ENCODE measurements around the gene LSAMP. TPM values are rescaled to one million over a fixed set of nuclear protein-coding genes. Genes with fewer than 3 reads are reported as not detected.

LSAMP gene
- total and polyA plus RNA-seq, 2 of the 13 experiments (the other 11 are each of a cell fraction or from before 2014, with no cell fraction given): not detected

GRCh38 chr3:115830764-115831395 lies 614.4 kb downstream of the LSAMP start:
- POLR2A ChIA-PET: no interaction called here
- peaks cover 9% of the 10 kb centered on the region; the same call in 1 of the 2 replicates for H3K4me1 ChIP-seq (ENCODE audit: insufficient read depth, low read length)
- no peak overlapping the region for H3K4me3 ChIP-seq (replicated peaks in 1 of 3; ENCODE audit: insufficient read depth in 1 of 3, low read depth in 2 of 3, low read length in 3 of 3)
- TF ChIP-seq ZNF720 (CRISPR knock-in tag; IDR thresholded peaks at IDR 0.05) (no peak), BRCA1 (CRISPR knock-in tag; IDR thresholded peaks at IDR 0.05) (no peak), POLR2AphosphoS2 (IDR thresholded peaks at IDR 0.05; ENCODE audit: low read depth, low read length) (no peak), ZBTB1 (CRISPR knock-in tag; IDR thresholded peaks at IDR 0.05; ENCODE audit: borderline replicate concordance) (no peak), RBFOX2 (IDR thresholded peaks at IDR 0.05; ENCODE audit: low read depth, low read length) (no peak), ZNF614 (CRISPR knock-in tag; IDR thresholded peaks at IDR 0.05; ENCODE audit: borderline replicate concordance) (no peak), ZNF75D (CRISPR knock-in tag; IDR thresholded peaks at IDR 0.05; ENCODE audit: borderline replicate concordance) (no peak), ZNF121 (CRISPR knock-in tag; IDR thresholded peaks at IDR 0.05) (no peak), ZNF251 (CRISPR knock-in tag; IDR thresholded peaks at IDR 0.05) (no peak), PHF20 (CRISPR knock-in tag; IDR thresholded peaks at IDR 0.05) (no peak), IRF2 (CRISPR knock-in tag; IDR thresholded peaks at IDR 0.05) (no peak), ZNF10 (CRISPR knock-in tag; IDR thresholded peaks at IDR 0.05; ENCODE audit: borderline replicate concordance, low read depth) (no peak), MAX (IDR thresholded peaks at IDR 0.05) (no peak)
- H3K9me3 ChIP-seq (ENCODE audit: low read length): no peaks in the 10 kb centered on the region
- WGBS (ENCODE audit: low lambda C conversion rate): 80% methylated on average over 6 of the region's 6 CpGs
- no peaks in the 10 kb centered on the region for H3K36me3 ChIP-seq (replicated peaks in 1 of 2; ENCODE audit: control insufficient read depth in 1 of 2, insufficient read depth in 2 of 2, low read length in 2 of 2)
- no peak for FAIRE-seq
- H3K27me3 ChIP-seq (ENCODE audit: control insufficient read depth in 1 of 2, insufficient read depth in 2 of 2, low read length in 2 of 2): no peaks in the 10 kb centered on the region
- intact Hi-C loops (cut with micrococcal nuclease; ENCODE audit: unreplicated experiment): no loop called here
- H3K27ac ChIP-seq (ENCODE audit: extremely low read length, insufficient read depth, low read length): no peak overlapping the region
- BruUV-seq (replicated peaks): no TSS peak
- no peaks in the 10 kb centered on the region for H4K20me1 ChIP-seq (ENCODE audit: insufficient read depth, low read length)
- no peak overlapping the region for H2AFZ ChIP-seq (ENCODE audit: low read length)
- CTCF ChIA-PET (ENCODE audit: low intra/inter-chr PET ratio, low total read pairs): no interaction called here
- no peaks in the 10 kb centered on the region for H3K79me2 ChIP-seq (ENCODE audit: insufficient read depth, low read length)
- no peak for DNase-seq (ENCODE audit: low spot score)
- ATAC-seq: no peak
- H3K4me2 ChIP-seq (ENCODE audit: low read depth, low read length): no peak overlapping the region
- in situ Hi-C loops (cut with HindIII; ENCODE audit: extremely low pct_ligation_motif_present, low pct_unique_long_range_greater_than_20kb): no loop called here
- H3K9ac ChIP-seq (ENCODE audit: insufficient read depth, low read depth, low read length): no peak overlapping the region

All from HepG2 (cell line).